AG04450 (cell line): ENCODE measurements around the gene MTM1. TPM values are rescaled to one million over a fixed set of nuclear protein-coding genes. Genes with fewer than 3 reads are reported as not detected.

Source experiments
- CTCF ChIA-PET: fragments of 300-600, 350-600 bp; formaldehyde crosslinking; extraction: SDS; loops from one replicate; lab custom pipeline; 2022; ENCODE audit warnings: antibody characterized with exemption, inconsistent platforms; lab: Charles Lee
- POLR2A ChIA-PET: fragments of 350-600 bp; formaldehyde crosslinking; extraction: SDS; loops from one replicate; lab custom pipeline; 2021; ENCODE audit warnings: antibody characterized with exemption, inconsistent platforms; lab: Yijun Ruan, JAX
- DNase-seq: peaks from one replicate; pipeline ENCODE4 v3.0.0-alpha.2; 2011; ENCODE audit warnings: low read depth, low spot score
- H3K27ac ChIP-seq: one replicate; pipeline ENCODE4 v1.5.1; 2012; ENCODE audit warnings: low read depth, low read length, control low read depth
- H3K27me3 ChIP-seq: one replicate; pipeline ENCODE4 v1.6.0; 2012; ENCODE audit warnings: low read length; ENCODE audit not compliant: control insufficient read depth, insufficient read depth
- H3K4me3 ChIP-seq: 2 replicates; pipeline ENCODE4 v1.5.1; 2011; ENCODE audit warnings: mild to moderate bottlenecking, low read depth, low read length, control low read depth
- H3K9me3 ChIP-seq: 2 replicates; pipeline ENCODE4 v1.5.1; 2012; ENCODE audit warnings: low read length; ENCODE audit not compliant: control insufficient read depth, insufficient read depth
- polyA plus RNA-seq: library from polyadenylated mRNA; depleted of rRNA; stranded (reverse); fragments of >200 nt; gene quantifications from 2 replicates; pipeline ENCODE4 v1.2.3, GENCODE V29; 2011; rRNA removed
- TF ChIP-seq, protein P1 (sequence below): IDR thresholded peaks from 2 replicates; pipeline ENCODE4 v1.5.1; 2011; ENCODE audit warnings: low read depth, low read length, control low read depth, inconsistent platforms

MTM1 gene
- polyA plus RNA-seq, 1 experiment, result 3.9 TPM

DNA sequence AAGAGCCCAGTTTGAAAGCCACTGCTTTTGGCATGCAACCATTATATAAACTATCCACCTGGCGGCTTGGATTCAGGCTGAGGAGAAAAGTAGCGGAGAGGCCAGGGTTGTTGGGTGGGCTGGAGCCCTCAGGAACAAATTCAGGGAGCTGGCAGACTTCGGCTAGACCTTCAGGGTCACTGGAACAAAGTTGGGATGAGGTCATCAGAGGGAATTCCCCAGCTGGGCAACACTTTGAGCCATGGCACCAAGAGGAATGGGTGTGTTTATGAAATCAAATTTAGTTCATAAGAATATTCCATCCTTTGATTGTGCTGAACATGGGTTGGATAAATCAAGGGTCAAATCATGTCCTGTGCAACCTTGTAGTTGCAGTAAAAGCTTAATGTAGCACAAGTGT, 146.8 kb downstream of the MTM1 start:
- DNase-seq, result no peak
- no peaks in the 10 kb centered on the region for H3K27me3 ChIP-seq
- ChIA-PET CTCF (interaction anchor here (0.5 to 1.6 kb wide), 7 partner anchors 16 to 775 kb away, joined by 3 to 7 read pairs (median 6); no protein-coding TSS in a partner anchor), POLR2A (no interaction called here)
- H3K27ac ChIP-seq, result no peak overlapping the region
- H3K4me3 ChIP-seq, result no peak overlapping the region
- no peaks in the 10 kb centered on the region for H3K9me3 ChIP-seq
- TF ChIP-seq, protein P1, sequence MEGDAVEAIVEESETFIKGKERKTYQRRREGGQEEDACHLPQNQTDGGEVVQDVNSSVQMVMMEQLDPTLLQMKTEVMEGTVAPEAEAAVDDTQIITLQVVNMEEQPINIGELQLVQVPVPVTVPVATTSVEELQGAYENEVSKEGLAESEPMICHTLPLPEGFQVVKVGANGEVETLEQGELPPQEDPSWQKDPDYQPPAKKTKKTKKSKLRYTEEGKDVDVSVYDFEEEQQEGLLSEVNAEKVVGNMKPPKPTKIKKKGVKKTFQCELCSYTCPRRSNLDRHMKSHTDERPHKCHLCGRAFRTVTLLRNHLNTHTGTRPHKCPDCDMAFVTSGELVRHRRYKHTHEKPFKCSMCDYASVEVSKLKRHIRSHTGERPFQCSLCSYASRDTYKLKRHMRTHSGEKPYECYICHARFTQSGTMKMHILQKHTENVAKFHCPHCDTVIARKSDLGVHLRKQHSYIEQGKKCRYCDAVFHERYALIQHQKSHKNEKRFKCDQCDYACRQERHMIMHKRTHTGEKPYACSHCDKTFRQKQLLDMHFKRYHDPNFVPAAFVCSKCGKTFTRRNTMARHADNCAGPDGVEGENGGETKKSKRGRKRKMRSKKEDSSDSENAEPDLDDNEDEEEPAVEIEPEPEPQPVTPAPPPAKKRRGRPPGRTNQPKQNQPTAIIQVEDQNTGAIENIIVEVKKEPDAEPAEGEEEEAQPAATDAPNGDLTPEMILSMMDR, result no peak

DNA sequence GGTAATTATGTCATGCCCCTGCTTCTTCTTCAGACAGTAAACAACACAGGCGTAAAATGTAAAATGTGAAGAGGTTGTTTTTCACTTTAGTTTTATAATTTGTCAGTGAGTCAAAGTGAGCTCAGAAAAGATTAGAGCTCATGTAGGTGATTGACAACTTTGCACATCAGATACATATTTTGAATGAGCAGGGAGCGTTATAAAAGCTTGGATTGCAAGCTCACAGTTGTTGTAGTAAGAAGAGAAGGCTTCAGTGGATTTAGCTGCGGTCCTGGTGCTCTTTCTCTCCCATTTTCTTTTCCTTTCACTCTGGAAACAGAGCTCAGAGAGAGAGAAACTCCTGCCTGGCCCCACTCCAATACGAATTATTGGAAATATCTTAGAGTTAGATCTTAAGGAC, 151.2 kb downstream of the MTM1 start:
- CTCF ChIA-PET, result interaction anchor here (1.2 kb wide), 1 partner anchor 36 kb away, joined by 4 read pairs; no protein-coding TSS in a partner anchor
- POLR2A ChIA-PET, result no interaction called here
- H3K27ac ChIP-seq, result no peak overlapping the region
- TF ChIP-seq, protein P1, result no peak
- no peak overlapping the region for H3K4me3 ChIP-seq
- no peaks in the 10 kb centered on the region for H3K9me3 ChIP-seq
- no peak for DNase-seq
- H3K27me3 ChIP-seq, result no peaks in the 10 kb centered on the region

Other genes starting within 250 kb of the MTM1 start
- gene MAMLD1, start 205.3 kb upstream of the MTM1 start, polyA plus RNA-seq, result 3.7 and 5.3 TPM in 2 replicates
- gene MTMR1, start 124.8 kb downstream of the MTM1 start, polyA plus RNA-seq, result 35.7 and 43.6 TPM in 2 replicates